ENCODE data around the gene C3orf18. TPM values are rescaled to one million over a fixed set of nuclear protein-coding genes. Genes with fewer than 3 reads are reported as not detected.

C3orf18 gene
- total RNA-seq, 1 donor from 2014 or later = 0.68 TPM

- no peak for ATAC-seq
These were observed 13.3 kb upstream of the C3orf18 start for GRCh38 chr3:50580683-50581458.

GRCh38 chr3:50577348-50577747 lies 9.8 kb upstream of the C3orf18 start:
- no peak for ATAC-seq

GRCh38 chr3:50575372-50575771 lies 7.8 kb upstream of the C3orf18 start:
- peak; percentile 55 for ATAC-seq

- ATAC-seq = no peak
These were observed 6.9 kb upstream of the C3orf18 start for GRCh38 chr3:50574444-50574831.

- no peak for ATAC-seq
These were observed 6.3 kb upstream of the C3orf18 start for GRCh38 chr3:50573566-50574443.

- no peak for ATAC-seq
These were observed 5.3 kb upstream of the C3orf18 start for GRCh38 chr3:50572801-50573371.

- ATAC-seq = peak; percentile 63
These were observed 4.6 kb upstream of the C3orf18 start for GRCh38 chr3:50572158-50572557.

- no peak for ATAC-seq
These were observed 3.9 kb upstream of the C3orf18 start for GRCh38 chr3:50571486-50571885.

- no peak for ATAC-seq
These were observed 3.1 kb upstream of the C3orf18 start for GRCh38 chr3:50570508-50571279.

GRCh38 chr3:50568947-50569749 lies 1.6 kb upstream of the C3orf18 start, which contains the start of gene HEMK1:
TSS of gene HEMK1 (plus strand) at chr3:50569522. CDS start at chr3:50571105, 1,583 bp downstream.
- ATAC-seq = peak; percentile 87

GRCh38 chr3:50567011-50567385 lies 549 bp downstream of the C3orf18 start:
- no peak for ATAC-seq

GRCh38 chr3:50564321-50564720 lies 3.2 kb downstream of the C3orf18 start:
- ATAC-seq = no peak

- ATAC-seq = no peak
These were observed 3.7 kb downstream of the C3orf18 start for GRCh38 chr3:50563867-50564266.

- ATAC-seq = no peak
These were observed 4.7 kb downstream of the C3orf18 start for GRCh38 chr3:50562861-50563260.

- peak; percentile 45 for ATAC-seq
These were observed 7.8 kb downstream of the C3orf18 start for GRCh38 chr3:50559702-50560101.

GRCh38 chr3:50557915-50558314 lies 9.6 kb downstream of the C3orf18 start:
- ATAC-seq = no peak

GRCh38 chr3:50557106-50557505 lies 10.4 kb downstream of the C3orf18 start:
- ATAC-seq = no peak

GRCh38 chr3:50554553-50554952 lies 13.0 kb downstream of the C3orf18 start:
- ATAC-seq = no peak

- no peak for ATAC-seq
These were observed 14.9 kb downstream of the C3orf18 start for GRCh38 chr3:50552598-50552997.

GRCh38 chr3:50551681-50552435 lies 15.7 kb downstream of the C3orf18 start:
- ATAC-seq = no peak
